Adipocyte (in vitro differentiated cells): Measurements from ENCODE around the gene HOXA7.

Experiments
- DNase-seq: peaks from one replicate; pipeline ENCODE4 v3.0.0-alpha.2; 2015; ENCODE audit warnings: low read depth
- H3K27me3 ChIP-seq: replicated peaks from 2 replicates; pipeline ENCODE4 v1.7.0; 2013; ENCODE audit warnings: mild to moderate bottlenecking, low read length, moderate library complexity; ENCODE audit not compliant: control insufficient read depth, insufficient read depth
- H3K36me3 ChIP-seq: 2 replicates; pipeline ENCODE4 v1.7.0; 2013; ENCODE audit warnings: low read length, mild to moderate bottlenecking, moderate library complexity; ENCODE audit not compliant: control insufficient read depth, insufficient read depth, severe bottlenecking
- H3K4me1 ChIP-seq: 2 replicates; pipeline ENCODE4 v1.7.0; 2013; ENCODE audit warnings: mild to moderate bottlenecking, low read length, moderate library complexity; ENCODE audit not compliant: control insufficient read depth, insufficient read depth
- H3K4me3 ChIP-seq: 2 replicates; pipeline ENCODE4 v1.7.0; 2013; ENCODE audit warnings: mild to moderate bottlenecking, low read length, moderate library complexity
- H3K9ac ChIP-seq: 2 replicates; pipeline ENCODE4 v1.7.0; 2013; ENCODE audit warnings: mild to moderate bottlenecking, low read length, moderate library complexity
- H3K9me3 ChIP-seq: 2 replicates; pipeline ENCODE4 v1.7.0; 2013; ENCODE audit warnings: mild to moderate bottlenecking, low read length, moderate library complexity; ENCODE audit not compliant: control insufficient read depth

Gene HOXA7

GRCh38 chr7:27156508-27156898, at the start of gene HOXA7:
Gene HOXA7 (minus strand): TSS chr7:27156675. CDS start chr7:27156545, 130 bp downstream.
- Histone ChIP-seq H3K9me3 (no peaks in the 10 kb centered on the region), H3K27me3 (no peaks in the 10 kb centered on the region), H3K4me3 (peak within 1 kb of the TSS; percentile 94), H3K36me3 (no peaks in the 10 kb centered on the region), H3K4me1 (peaks cover 42% of the 10 kb centered on the region), H3K9ac (peak within 1 kb of the TSS; percentile 97)
- no peak for DNase-seq

DNA sequence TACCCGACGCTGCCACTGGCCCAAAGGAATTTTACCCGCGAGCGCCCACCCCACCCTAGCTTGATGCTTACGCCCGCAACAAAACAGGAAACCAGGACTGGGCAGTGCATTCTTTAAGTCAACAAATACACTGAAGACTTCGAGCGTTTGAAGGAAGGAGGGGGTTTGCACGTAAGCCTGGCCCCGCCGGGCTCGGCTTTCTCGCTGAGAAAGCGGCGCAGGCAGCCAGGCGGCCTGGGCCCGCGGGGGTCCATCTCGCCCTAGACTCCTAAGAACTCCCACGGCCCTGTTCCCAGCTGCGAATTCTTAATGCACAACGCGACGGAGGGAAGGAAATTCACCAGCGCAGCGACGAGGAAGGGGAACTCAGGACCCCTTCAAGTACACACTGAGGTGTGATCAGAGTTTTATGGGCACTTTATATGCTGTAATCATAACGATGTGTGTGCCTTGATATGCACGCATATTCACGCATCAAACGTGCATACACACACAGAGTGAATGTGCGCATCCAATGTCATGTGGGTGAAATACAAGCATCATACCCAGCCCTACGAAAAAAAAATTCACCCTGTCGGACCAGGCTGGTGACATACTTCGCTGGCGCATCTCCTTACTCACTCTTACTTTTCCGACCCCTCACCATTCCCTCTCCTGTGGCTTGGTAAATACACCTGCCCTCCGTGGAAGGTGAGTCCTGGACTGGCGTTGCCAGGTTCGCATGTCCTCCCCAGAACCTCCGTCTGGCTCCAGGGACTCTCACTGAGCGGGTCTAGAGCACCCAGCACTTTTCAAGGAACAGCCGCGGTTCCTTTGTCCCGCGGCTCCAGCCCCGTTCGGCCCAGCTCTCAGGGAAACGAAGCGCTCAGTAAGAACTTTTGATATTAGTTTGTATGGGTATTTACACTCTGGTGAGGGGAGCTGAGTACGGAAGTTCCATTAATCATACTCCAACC, 49.1 kb upstream of the HOXA7 start:
- H3K27me3 ChIP-seq: peaks cover 82% of the 10 kb centered on the region
- no peaks in the 10 kb centered on the region for H3K36me3 ChIP-seq
- peaks cover 8% of the 10 kb centered on the region for H3K4me1 ChIP-seq
- no peaks in the 10 kb centered on the region for H3K9me3 ChIP-seq
- no peak for DNase-seq
- H3K4me3 ChIP-seq: peak overlapping the region; percentile 67
- no peak overlapping the region for H3K9ac ChIP-seq

- no peak overlapping the region for H3K9ac ChIP-seq
- peaks cover 81% of the 10 kb centered on the region for H3K27me3 ChIP-seq
- peak overlapping the region; percentile 67 for H3K4me3 ChIP-seq
- H3K36me3 ChIP-seq: no peaks in the 10 kb centered on the region
- no peaks in the 10 kb centered on the region for H3K9me3 ChIP-seq
- DNase-seq: no peak
- peaks cover 6% of the 10 kb centered on the region for H3K4me1 ChIP-seq
Measured at GRCh38 chr7:27204851-27205322, 48.4 kb upstream of the HOXA7 start.

- peaks cover 6% of the 10 kb centered on the region for H3K4me1 ChIP-seq
- no peak overlapping the region for H3K4me3 ChIP-seq
- H3K27me3 ChIP-seq: peaks cover 80% of the 10 kb centered on the region
- no peak for DNase-seq
- H3K9me3 ChIP-seq: no peaks in the 10 kb centered on the region
- no peaks in the 10 kb centered on the region for H3K36me3 ChIP-seq
- H3K9ac ChIP-seq: no peak overlapping the region
Measured at GRCh38 chr7:27203964-27204594, 47.6 kb upstream of the HOXA7 start.

DNA sequence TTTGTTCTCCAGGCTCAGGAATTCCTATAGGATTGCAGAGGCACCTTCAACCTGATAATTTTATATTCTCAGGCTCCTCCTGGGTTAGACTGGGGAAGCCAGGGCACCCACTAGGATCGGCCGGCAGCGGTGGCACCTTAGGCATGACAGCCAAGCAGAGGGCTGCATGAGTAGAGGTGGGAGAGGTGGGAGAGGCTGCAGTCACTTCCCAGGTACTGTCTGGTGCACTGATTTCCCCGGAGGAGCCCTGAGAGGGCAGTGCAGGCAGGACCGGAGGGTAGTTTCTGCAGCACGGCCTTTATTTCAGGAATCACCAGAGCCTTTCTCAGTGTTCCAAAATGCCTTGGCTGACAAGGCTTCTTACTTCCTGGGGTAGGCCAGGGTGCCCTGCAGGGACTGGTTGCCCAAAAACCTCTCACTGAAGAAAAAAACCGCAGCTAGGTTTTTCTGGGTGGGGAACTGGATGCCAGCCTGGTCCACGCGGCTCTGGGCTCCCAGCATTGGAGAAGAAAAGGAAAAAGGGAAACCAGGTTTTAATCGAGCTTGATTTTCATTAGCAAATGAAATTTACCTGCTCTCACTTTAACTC, 47.0 kb upstream of the HOXA7 start:
- Histone ChIP-seq H3K4me1 (peaks cover 6% of the 10 kb centered on the region), H3K4me3 (no peak overlapping the region), H3K9me3 (no peaks in the 10 kb centered on the region), H3K9ac (no peak overlapping the region), H3K27me3 (peaks cover 80% of the 10 kb centered on the region), H3K36me3 (no peaks in the 10 kb centered on the region)
- DNase-seq: no peak

DNA sequence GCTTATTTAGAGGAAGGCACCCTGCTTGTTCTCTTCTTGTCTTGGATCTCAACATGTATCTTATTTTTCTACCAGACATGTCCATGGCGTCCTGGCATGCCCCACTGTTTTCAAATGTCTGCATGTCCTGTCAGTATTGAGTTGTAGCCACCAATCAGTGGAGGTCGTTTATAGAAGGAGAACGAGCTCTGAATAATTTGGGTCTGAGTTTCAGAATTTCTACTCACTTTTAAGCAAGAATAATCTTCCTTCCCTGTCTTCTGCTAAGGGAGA, 46.3 kb upstream of the HOXA7 start:
- DNase-seq: no peak
- Histone ChIP-seq H3K4me1 (peaks cover 6% of the 10 kb centered on the region), H3K9ac (no peak overlapping the region), H3K27me3 (peaks cover 83% of the 10 kb centered on the region), H3K36me3 (no peaks in the 10 kb centered on the region), H3K9me3 (no peaks in the 10 kb centered on the region), H3K4me3 (no peak overlapping the region)

DNA sequence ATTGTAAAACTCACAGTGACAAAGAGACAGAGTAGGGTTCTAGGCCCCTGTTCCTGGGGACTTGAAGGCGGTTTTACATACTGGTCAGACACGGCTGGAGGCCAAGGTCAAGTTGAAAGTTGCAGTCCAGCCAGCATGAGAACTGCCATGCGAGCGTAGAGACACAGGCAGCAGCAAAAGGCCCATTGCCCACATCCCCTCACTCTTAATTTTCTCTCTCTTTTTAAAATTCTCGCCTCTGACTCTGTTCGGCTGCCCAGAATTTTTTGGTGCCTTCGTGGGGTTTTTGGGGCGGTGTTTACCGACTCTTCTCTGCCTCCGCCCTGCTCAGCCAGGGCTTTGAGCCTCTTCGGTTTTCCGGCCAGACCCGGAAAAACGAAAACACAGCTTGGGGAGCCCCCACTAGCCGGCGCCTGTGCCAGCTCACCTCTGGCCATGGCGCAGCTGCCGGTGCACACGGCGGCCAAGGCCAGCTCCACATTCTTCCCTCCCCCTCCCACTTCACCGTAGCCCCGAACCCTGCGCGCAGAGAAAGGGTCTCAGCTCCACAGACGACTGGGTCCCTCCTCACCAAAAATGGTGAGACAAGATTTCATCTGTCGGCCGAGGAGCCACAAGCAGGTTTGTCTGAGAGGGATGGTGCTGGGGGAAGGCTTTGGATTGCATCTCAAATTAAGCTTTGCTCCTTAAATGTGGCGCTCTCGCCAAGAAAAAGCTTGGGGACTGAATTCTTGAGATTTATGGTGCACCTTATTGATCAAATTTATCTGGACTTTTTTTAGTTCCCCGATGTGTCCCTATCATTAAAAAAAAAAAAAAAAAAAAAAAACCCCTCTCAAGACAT, 45.8 kb upstream of the HOXA7 start:
- no peak for DNase-seq
- H3K36me3 ChIP-seq: no peaks in the 10 kb centered on the region
- H3K27me3 ChIP-seq: peaks cover 88% of the 10 kb centered on the region
- H3K9me3 ChIP-seq: no peaks in the 10 kb centered on the region
- H3K4me3 ChIP-seq: no peak overlapping the region
- H3K4me1 ChIP-seq: peaks cover 6% of the 10 kb centered on the region
- no peak overlapping the region for H3K9ac ChIP-seq

GRCh38 chr7:27201580-27202017, 45.1 kb upstream of the HOXA7 start:
- H3K27me3 ChIP-seq: peaks cover 86% of the 10 kb centered on the region
- no peaks in the 10 kb centered on the region for H3K9me3 ChIP-seq
- H3K4me3 ChIP-seq: no peak overlapping the region
- DNase-seq: no peak
- no peaks in the 10 kb centered on the region for H3K36me3 ChIP-seq
- H3K9ac ChIP-seq: no peak overlapping the region
- peaks cover 6% of the 10 kb centered on the region for H3K4me1 ChIP-seq

DNA sequence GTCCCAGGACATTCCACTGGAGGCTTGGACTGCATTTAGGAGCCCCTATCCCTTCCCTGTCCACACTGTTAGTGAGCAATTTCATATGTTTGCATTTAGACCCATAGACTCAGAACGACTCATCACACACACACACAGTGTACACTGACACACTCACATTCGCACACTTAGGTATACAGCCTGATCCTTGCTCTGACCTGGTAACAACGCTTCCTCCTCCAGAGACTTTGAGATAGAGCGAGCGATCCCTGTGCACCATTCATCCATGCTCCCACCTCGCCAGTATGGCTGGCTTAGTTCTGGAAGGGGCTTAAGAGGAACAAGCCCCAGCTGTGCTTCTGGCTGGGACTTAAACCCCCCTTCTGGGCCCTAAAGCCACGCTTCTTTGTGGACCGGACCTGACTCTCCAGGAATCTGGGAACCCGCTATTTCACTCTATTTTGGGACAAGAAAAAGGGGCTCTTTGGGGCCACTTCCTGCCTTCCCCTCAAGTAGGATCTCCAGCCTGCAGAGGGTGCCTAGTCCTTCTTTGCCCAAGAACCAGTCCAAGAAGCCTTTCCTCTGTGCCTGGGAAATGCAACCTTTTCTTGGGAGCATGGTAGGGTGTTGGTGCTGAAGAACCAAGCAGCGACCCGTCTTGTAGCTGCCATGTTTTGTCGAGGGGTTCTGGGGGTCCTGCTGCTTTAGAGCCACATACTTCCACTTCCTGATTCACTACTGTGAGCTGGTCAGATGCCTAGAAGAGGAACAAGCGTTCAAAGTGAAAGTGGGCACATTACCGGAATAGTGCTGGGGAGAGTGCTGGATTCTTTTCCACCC, 44.5 kb upstream of the HOXA7 start:
- Histone ChIP-seq H3K9ac (no peak overlapping the region), H3K27me3 (peaks cover 84% of the 10 kb centered on the region), H3K4me1 (peaks cover 6% of the 10 kb centered on the region), H3K36me3 (no peaks in the 10 kb centered on the region), H3K9me3 (no peaks in the 10 kb centered on the region), H3K4me3 (peak overlapping the region; percentile 69)
- DNase-seq: no peak
